GM23338 (cell line): ENCODE data around the gene PSAPL1. TPM values are rescaled to one million over a fixed set of nuclear protein-coding genes. Genes with fewer than 3 reads are reported as not detected.

ENCODE experiments used
- ATAC-seq: fragments of 200-7000 bp; cut with Tn5 transposase; 3 replicates; pipeline ENCODE4 v1.9.1; 2020
- DNase-seq: peaks from one replicate; pipeline ENCODE4 v3.0.0-alpha.2; 2015; ENCODE audit warnings: low spot score
- H2AFZ ChIP-seq: fragments of 200-600 bp; sonication (generic); 2 replicates; pipeline ENCODE4 v1.8.0; 2016; ENCODE audit warnings: antibody characterized with exemption, mild to moderate bottlenecking, moderate library complexity
- H3F3A ChIP-seq: fragments of 200-600 bp; sonication (generic); replicated peaks from 2 replicates; pipeline ENCODE4 v1.8.0; 2017; ENCODE audit warnings: antibody characterized with exemption, mixed run types, low read depth
- H3K27ac ChIP-seq: fragments of 200-600 bp; sonication (generic); 2 replicates; pipeline ENCODE4 v1.6.1; 2016; ENCODE audit warnings: low read depth
- H3K27me3 ChIP-seq: fragments of 200-600 bp; sonication (generic); 2 replicates; pipeline ENCODE4 v1.8.0; 2016; ENCODE audit warnings: mild to moderate bottlenecking, mixed run types, moderate library complexity; ENCODE audit not compliant: insufficient read depth
- H3K36me3 ChIP-seq: fragments of 200-600 bp; sonication (generic); 2 replicates; pipeline ENCODE4 v1.8.0; 2016; ENCODE audit warnings: mild to moderate bottlenecking; ENCODE audit not compliant: insufficient read depth
- H3K4me1 ChIP-seq: fragments of 200-600 bp; sonication (generic); 2 replicates; pipeline ENCODE4 v1.8.0; 2016; ENCODE audit warnings: mild to moderate bottlenecking, moderate library complexity; ENCODE audit not compliant: insufficient read depth
- H3K4me2 ChIP-seq: fragments of 200-600 bp; sonication (generic); 2 replicates; pipeline ENCODE4 v1.7.1; 2017; ENCODE audit warnings: mixed run types
- H3K4me3 ChIP-seq: fragments of 200-600 bp; sonication (generic); 2 replicates; pipeline ENCODE4 v1.6.1; 2016; ENCODE audit warnings: mixed run types
- H3K79me2 ChIP-seq: fragments of 200-600 bp; sonication (generic); replicated peaks from 2 replicates; pipeline ENCODE4 v1.8.0; 2017; ENCODE audit warnings: mild to moderate bottlenecking; ENCODE audit not compliant: insufficient read depth
- H3K9me2 ChIP-seq: fragments of 200-600 bp; sonication (generic); 2 replicates; pipeline ENCODE4 v1.8.0; 2017; ENCODE audit not compliant: insufficient read depth
- H4K20me1 ChIP-seq: fragments of 200-600 bp; sonication (generic); replicated peaks from 2 replicates; pipeline ENCODE4 v1.8.0; 2017; ENCODE audit warnings: mild to moderate bottlenecking; ENCODE audit not compliant: insufficient read depth
- H3K27ac Mint-ChIP-seq: 2 replicates; pipeline ENCODE4 v1.8.0; 2020; ENCODE audit warnings: inconsistent platforms, mild to moderate bottlenecking, moderate library complexity, mixed read lengths
- H3K27me3 Mint-ChIP-seq: 3 replicates; pipeline ENCODE4 v1.8.0; 2022; ENCODE audit warnings: low read depth, mild to moderate bottlenecking, moderate library complexity, mixed read lengths, inconsistent platforms; ENCODE audit not compliant: insufficient read depth, poor library complexity
- H3K36me3 Mint-ChIP-seq: 3 replicates; pipeline ENCODE4 v1.8.0; 2021; ENCODE audit warnings: low read depth, mild to moderate bottlenecking, inconsistent platforms, moderate library complexity, mixed read lengths
- H3K4me1 Mint-ChIP-seq: 3 replicates; pipeline ENCODE4 v1.8.0; 2020; ENCODE audit warnings: mild to moderate bottlenecking, inconsistent platforms, mixed read lengths
- H3K4me3 Mint-ChIP-seq: 3 replicates; pipeline ENCODE4 v1.8.0; 2021; ENCODE audit warnings: moderate library complexity, mild to moderate bottlenecking, inconsistent platforms, mixed read lengths
- H3K9me3 Mint-ChIP-seq: 3 replicates; pipeline ENCODE4 v1.8.0; 2020; ENCODE audit warnings: moderate library complexity, mild to moderate bottlenecking, inconsistent platforms, mixed read lengths
- CREB1 ChIP-seq: fragments of 250-450 bp; sonication (Bioruptor Pico); IDR thresholded peaks from 2 replicates; pipeline ENCODE4 v1.5.0; 2020; ENCODE audit warnings: low read depth, mild to moderate bottlenecking, moderate library complexity
- EZH2phosphoT487 ChIP-seq: fragments of 200-600 bp; sonication (generic); IDR thresholded peaks from one replicate; pipeline ENCODE4 v1.8.1; 2018; ENCODE audit warnings: antibody characterized with exemption; ENCODE audit not compliant: unreplicated experiment
- STAT1 ChIP-seq: IDR thresholded peaks from one replicate; pipeline ENCODE4 v1.6.1; 2016; ENCODE audit warnings: antibody characterized with exemption; ENCODE audit not compliant: unreplicated experiment
- ZNF462 ChIP-seq: fragments of 250-450 bp; sonication (Bioruptor Pico); IDR thresholded peaks from 2 replicates; pipeline ENCODE4 v1.5.0; 2020; ENCODE audit warnings: mild to moderate bottlenecking, moderate library complexity
- polyA plus RNA-seq: library from polyadenylated mRNA; unstranded; fragments of >200 nt; fragmentation: Nextera tagmentation; extraction: Ambion mirVana; gene quantifications from 2 replicates; pipeline ENCODE4 v1.2.1, GENCODE V29; 2016
- total RNA-seq: library from RNA; depleted of rRNA; stranded (reverse); fragments of >200 nt; shearing (Covaris generic); gene quantifications from 2 replicates; pipeline ENCODE4 v1.2.3, GENCODE V29; 2014
- TF ChIP-seq, protein P1 (sequence below), 2 experiments: fragments of 200-600 bp in 1 of 2; sonication (generic) in 1 of 2; conservative IDR thresholded peaks; 2 replicates each; pipeline versions ENCODE4 v1.5.1 to v1.6.1; 2016 to 2017; ENCODE audit warnings: antibody characterized with exemption in 2 of 2, low read depth in 2 of 2, mild to moderate bottlenecking in 2 of 2, moderate library complexity in 1 of 2

Gene PSAPL1
- total and polyA plus RNA-seq, 2 experiments from 2014 or later = not detected

DNA sequence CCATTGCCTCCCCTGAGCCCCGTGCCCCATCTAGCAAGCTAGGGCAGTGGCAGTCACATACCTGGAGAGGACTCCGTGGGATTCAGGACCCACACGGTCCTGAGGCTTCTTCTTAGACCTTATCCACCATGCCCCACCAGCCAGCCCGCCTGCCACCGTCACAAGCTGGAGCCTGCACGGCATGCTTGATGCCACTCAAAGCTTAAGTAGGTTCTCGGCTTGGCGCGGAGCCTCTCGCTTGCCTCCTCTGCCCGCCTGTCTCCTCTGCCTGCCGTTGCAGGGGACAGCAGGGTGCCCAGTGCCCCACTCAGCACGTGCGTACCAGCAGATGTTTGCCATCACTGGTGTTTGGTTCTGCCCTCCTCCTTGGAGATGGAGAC lies 14.1 kb downstream of the PSAPL1 start (continued):
- TF ChIP-seq ZNF462 (CRISPR knock-in tag) (no peak), CREB1 (CRISPR knock-in tag) (no peak), STAT1 (no peak), EZH2phosphoT487 (no peak)
- TF ChIP-seq, protein P1, sequence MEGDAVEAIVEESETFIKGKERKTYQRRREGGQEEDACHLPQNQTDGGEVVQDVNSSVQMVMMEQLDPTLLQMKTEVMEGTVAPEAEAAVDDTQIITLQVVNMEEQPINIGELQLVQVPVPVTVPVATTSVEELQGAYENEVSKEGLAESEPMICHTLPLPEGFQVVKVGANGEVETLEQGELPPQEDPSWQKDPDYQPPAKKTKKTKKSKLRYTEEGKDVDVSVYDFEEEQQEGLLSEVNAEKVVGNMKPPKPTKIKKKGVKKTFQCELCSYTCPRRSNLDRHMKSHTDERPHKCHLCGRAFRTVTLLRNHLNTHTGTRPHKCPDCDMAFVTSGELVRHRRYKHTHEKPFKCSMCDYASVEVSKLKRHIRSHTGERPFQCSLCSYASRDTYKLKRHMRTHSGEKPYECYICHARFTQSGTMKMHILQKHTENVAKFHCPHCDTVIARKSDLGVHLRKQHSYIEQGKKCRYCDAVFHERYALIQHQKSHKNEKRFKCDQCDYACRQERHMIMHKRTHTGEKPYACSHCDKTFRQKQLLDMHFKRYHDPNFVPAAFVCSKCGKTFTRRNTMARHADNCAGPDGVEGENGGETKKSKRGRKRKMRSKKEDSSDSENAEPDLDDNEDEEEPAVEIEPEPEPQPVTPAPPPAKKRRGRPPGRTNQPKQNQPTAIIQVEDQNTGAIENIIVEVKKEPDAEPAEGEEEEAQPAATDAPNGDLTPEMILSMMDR (conservative IDR thresholded peaks at IDR 0.05; ENCODE audit: low read depth in 2 of 2) = no peak

GRCh38 chr4:7419961-7420660 lies 14.6 kb downstream of the PSAPL1 start:
- no peak overlapping the region for H3K4me3 Mint-ChIP-seq
- H3K4me1 Mint-ChIP-seq = peaks cover 10% of the 10 kb centered on the region
- no peak overlapping the region for H3K27ac ChIP-seq
- no peak for DNase-seq
- peaks cover 11% of the 10 kb centered on the region for H3K9me3 Mint-ChIP-seq
- no peak overlapping the region for H2AFZ ChIP-seq
- H3K4me1 ChIP-seq = peaks cover 3% of the 10 kb centered on the region; the same call in 1 of the 2 replicates
- H3K4me3 ChIP-seq = no peak overlapping the region
- no peaks in the 10 kb centered on the region for H3K79me2 ChIP-seq
- peaks cover 35% of the 10 kb centered on the region for H3K27me3 Mint-ChIP-seq
- no peaks in the 10 kb centered on the region for H3K36me3 ChIP-seq
- H3K9me2 ChIP-seq = no peaks in the 10 kb centered on the region
- H3K27me3 ChIP-seq = peaks cover 17% of the 10 kb centered on the region
- H3K27ac Mint-ChIP-seq = no peak overlapping the region
- H3K36me3 Mint-ChIP-seq = 0 out of 3 replicates have a peak, but pooled peaks cover 2% of the 10 kb centered on the region
- H4K20me1 ChIP-seq = no peaks in the 10 kb centered on the region; the same call in 1 of the 2 replicates
- H3F3A ChIP-seq = no peaks in the 10 kb centered on the region
- ATAC-seq = peak; percentile 43
- H3K4me2 ChIP-seq = no peak overlapping the region
- TF ChIP-seq, protein P1 (conservative IDR thresholded peaks at IDR 0.05; ENCODE audit: low read depth in 2 of 2) = no peak
